ENCODE data around the gene PPARA. TPM values are rescaled to one million over a fixed set of nuclear protein-coding genes. Genes with fewer than 3 reads are reported as not detected.

PPARA gene
- total and polyA plus RNA-seq, 2 experiments from 2014 or later, result 4.7 to 12.6 TPM

DNA sequence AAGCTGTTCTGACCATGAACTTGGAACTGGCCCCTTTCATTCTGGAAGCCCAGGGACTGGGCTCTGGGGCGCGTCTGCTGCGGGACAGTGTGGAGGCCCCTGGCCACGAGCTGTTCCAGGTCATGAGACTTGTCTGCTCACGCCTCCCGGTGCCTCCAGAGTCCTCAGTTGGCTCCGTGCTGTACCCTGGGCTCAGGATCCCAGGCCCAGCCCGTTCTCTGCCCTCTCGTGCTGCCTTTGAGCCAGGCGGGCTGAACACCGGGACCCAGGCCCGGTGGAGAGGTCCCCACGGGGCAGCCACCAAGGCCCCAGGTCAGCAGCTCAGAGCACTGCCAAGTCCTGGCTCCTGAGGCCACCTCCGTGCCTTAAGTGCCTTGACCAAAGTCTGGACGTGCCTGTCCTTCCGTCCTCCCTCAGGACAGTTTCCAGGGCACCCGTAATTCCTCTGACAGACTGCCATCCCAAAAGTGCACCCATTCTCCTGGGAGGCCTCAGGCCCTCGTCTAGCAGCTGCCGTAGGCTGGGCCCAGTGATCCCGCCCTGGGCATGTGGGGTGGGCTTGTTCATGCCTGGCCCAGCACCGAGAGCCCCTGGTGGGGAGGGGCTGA lies 36.3 kb upstream of the PPARA start:
- Histone ChIP-seq H3K27me3 (ENCODE audit: insufficient read depth) (no peaks in the 10 kb centered on the region), H3F3A (replicated peaks; ENCODE audit: low read depth) (no peaks in the 10 kb centered on the region), H2AFZ (no peak overlapping the region), H3K4me3 (no peak overlapping the region), H3K79me2 (replicated peaks; ENCODE audit: insufficient read depth) (no peaks in the 10 kb centered on the region), H3K4me2 (no peak overlapping the region), H3K9me2 (ENCODE audit: insufficient read depth) (no peaks in the 10 kb centered on the region), H3K36me3 (ENCODE audit: insufficient read depth) (no peaks in the 10 kb centered on the region), H4K20me1 (replicated peaks; ENCODE audit: insufficient read depth) (no peaks in the 10 kb centered on the region), H3K4me1 (ENCODE audit: insufficient read depth) (no peaks in the 10 kb centered on the region), H3K27ac (ENCODE audit: low read depth) (no peak overlapping the region)
- TF ChIP-seq STAT1 (IDR thresholded peaks at IDR 0.05; ENCODE audit: unreplicated experiment) (no peak), ZNF331 (CRISPR knock-in tag; IDR thresholded peaks at IDR 0.05; ENCODE audit: low read depth) (no peak), CREB1 (CRISPR knock-in tag; IDR thresholded peaks at IDR 0.05; ENCODE audit: low read depth) (no peak), POLR2AphosphoS5 (IDR thresholded peaks at IDR 0.05; ENCODE audit: low read depth) (no peak), ZNF114 (CRISPR knock-in tag; IDR thresholded peaks at IDR 0.05) (no peak), EZH2phosphoT487 (IDR thresholded peaks at IDR 0.05; ENCODE audit: unreplicated experiment) (no peak), REST (IDR thresholded peaks at IDR 0.05; ENCODE audit: unreplicated experiment) (no peak), EZH2 (IDR thresholded peaks at IDR 0.05; ENCODE audit: low read depth, unreplicated experiment) (no peak), JUNB (IDR thresholded peaks at IDR 0.05; ENCODE audit: unreplicated experiment) (no peak)
- ATAC-seq (no peak), DNase-seq (ENCODE audit: low spot score) (no peak)
- Mint-ChIP-seq H3K36me3 (ENCODE audit: low read depth) (no peaks in the 10 kb centered on the region), H3K4me1 (no peaks in the 10 kb centered on the region; the same call in 1 of the 3 replicates), H3K4me3 (no peak overlapping the region), H3K27ac (no peak overlapping the region), H3K27me3 (ENCODE audit: insufficient read depth, low read depth, poor library complexity) (peaks cover 5% of the 10 kb centered on the region), H3K9me3 (no peaks in the 10 kb centered on the region)

DNA sequence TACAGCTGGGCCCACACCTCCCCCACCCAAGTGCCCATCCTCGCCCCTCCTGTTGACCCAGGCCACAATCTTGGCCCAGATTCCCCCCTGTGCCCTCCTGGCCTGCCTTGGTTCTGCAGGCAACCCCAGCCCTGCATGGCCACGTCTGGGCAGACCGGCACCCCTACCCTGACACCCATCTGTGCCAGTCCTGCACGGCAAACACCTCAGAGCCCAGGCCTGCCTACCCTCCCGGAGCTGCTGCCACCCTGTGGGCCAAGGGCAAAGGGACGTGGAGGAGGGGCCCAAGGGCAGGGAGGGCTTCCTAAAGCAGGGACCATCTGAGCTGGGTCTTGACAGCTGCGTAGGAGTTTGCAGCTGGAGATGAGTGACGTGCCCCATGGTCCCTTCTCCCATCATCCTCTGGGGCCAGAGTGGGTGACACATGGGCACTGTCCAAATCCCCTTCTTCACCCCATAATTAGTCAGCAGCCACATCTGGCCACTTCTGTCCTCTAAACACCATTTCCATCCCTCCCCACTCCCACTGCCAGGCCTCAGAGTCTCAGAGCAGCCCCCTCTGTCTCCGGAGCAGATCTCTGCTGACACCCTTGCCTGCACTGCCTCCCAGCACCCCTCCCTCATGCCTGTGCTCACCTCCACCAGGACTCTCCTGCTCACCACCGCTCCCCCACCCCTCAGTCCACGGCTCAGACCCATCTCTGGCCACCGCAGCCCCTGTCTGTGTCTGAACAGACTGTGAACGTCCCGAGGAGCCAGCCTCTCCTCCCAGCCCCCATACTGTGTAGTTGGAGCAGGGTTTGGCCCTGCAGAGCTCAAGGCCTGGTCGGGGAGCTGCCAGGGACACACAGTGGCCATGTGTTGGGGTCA lies 35.6 kb upstream of the PPARA start:
- Histone ChIP-seq H3K9me2 (ENCODE audit: insufficient read depth) (no peaks in the 10 kb centered on the region), H3K4me1 (ENCODE audit: insufficient read depth) (no peaks in the 10 kb centered on the region), H3K27ac (ENCODE audit: low read depth) (no peak overlapping the region), H2AFZ (no peak overlapping the region), H4K20me1 (replicated peaks; ENCODE audit: insufficient read depth) (no peaks in the 10 kb centered on the region), H3K4me3 (no peak overlapping the region), H3K4me2 (no peak overlapping the region), H3F3A (replicated peaks; ENCODE audit: low read depth) (no peaks in the 10 kb centered on the region), H3K27me3 (ENCODE audit: insufficient read depth) (no peaks in the 10 kb centered on the region), H3K79me2 (replicated peaks; ENCODE audit: insufficient read depth) (no peaks in the 10 kb centered on the region), H3K36me3 (ENCODE audit: insufficient read depth) (no peaks in the 10 kb centered on the region)
- no peak for DNase-seq (ENCODE audit: low spot score)
- Mint-ChIP-seq H3K9me3 (no peaks in the 10 kb centered on the region), H3K27me3 (ENCODE audit: insufficient read depth, low read depth, poor library complexity) (peaks cover 5% of the 10 kb centered on the region), H3K4me3 (no peak overlapping the region), H3K27ac (0 out of 2 replicates have a peak overlapping the region, but pooled peaks have one; percentile 14), H3K36me3 (ENCODE audit: low read depth) (no peaks in the 10 kb centered on the region), H3K4me1 (no peaks in the 10 kb centered on the region; the same call in 2 of the 3 replicates)
- TF ChIP-seq EZH2 (IDR thresholded peaks at IDR 0.05; ENCODE audit: low read depth, unreplicated experiment) (no peak), CTCF (conservative IDR thresholded peaks at IDR 0.05; ENCODE audit: low read depth in 2 of 2) (peak in 1 of 2 experiments; percentile 22; a peak in 1 of 4 replicates), REST (IDR thresholded peaks at IDR 0.05; ENCODE audit: unreplicated experiment) (no peak)
- ATAC-seq, result no peak

All from GM23338 (cell line).